Smooth muscle cell (in vitro differentiated cells): ENCODE data around the gene GALNT8. TPM values are rescaled to one million over a fixed set of nuclear protein-coding genes. Genes with fewer than 3 reads are reported as not detected.

Source experiments
- DNase-seq: peaks from one replicate; lab custom pipeline; 2025; ENCODE audit not compliant: unreplicated experiment; lab: John Stamatoyannopoulos, UW
- H2AFZ ChIP-seq: fragments of 200-600 bp; sonication (generic); 2 replicates; pipeline ENCODE4 v1.6.0; 2016; ENCODE audit warnings: antibody characterized with exemption, low read depth, mild to moderate bottlenecking
- H3F3A ChIP-seq: fragments of 200-600 bp; sonication (generic); 2 replicates; pipeline ENCODE4 v1.6.0; 2017; ENCODE audit warnings: antibody characterized with exemption, low read depth
- H3K27ac ChIP-seq: fragments of 200-600 bp; sonication (generic); 2 replicates; pipeline ENCODE4 v1.5.1; 2016; ENCODE audit warnings: low read depth, mild to moderate bottlenecking
- H3K27me3 ChIP-seq: fragments of 200-600 bp; sonication (generic); 2 replicates; pipeline ENCODE4 v1.6.1; 2016; ENCODE audit warnings: low read depth, mild to moderate bottlenecking
- H3K36me3 ChIP-seq: fragments of 200-600 bp; sonication (generic); 2 replicates; pipeline ENCODE4 v1.5.1; 2016; ENCODE audit warnings: low read depth
- H3K4me1 ChIP-seq: fragments of 200-600 bp; sonication (generic); 2 replicates; pipeline ENCODE4 v1.5.1; 2016; ENCODE audit warnings: low read depth
- H3K4me2 ChIP-seq: fragments of 200-600 bp; sonication (generic); 2 replicates; pipeline ENCODE4 v1.6.0; 2016; ENCODE audit warnings: mild to moderate bottlenecking
- H3K4me3 ChIP-seq: fragments of 200-600 bp; sonication (generic); 2 replicates; pipeline ENCODE4 v1.5.1; 2016; ENCODE audit warnings: mild to moderate bottlenecking
- H3K79me2 ChIP-seq: fragments of 200-600 bp; sonication (generic); 2 replicates; pipeline ENCODE4 v1.6.0; 2016; ENCODE audit warnings: low read depth, mild to moderate bottlenecking
- H3K9ac ChIP-seq: fragments of 200-600 bp; sonication (generic); 2 replicates; pipeline ENCODE4 v1.6.0; 2016; ENCODE audit warnings: low read depth
- H3K9me3 ChIP-seq: fragments of 200-600 bp; sonication (generic); replicated peaks from 2 replicates; pipeline ENCODE4 v1.5.1; 2016; ENCODE audit warnings: low read depth
- H4K20me1 ChIP-seq: fragments of 200-600 bp; sonication (generic); 2 replicates; pipeline ENCODE4 v1.6.0; 2016; ENCODE audit warnings: low read depth
- CTCF ChIP-seq: fragments of 200-600 bp; sonication (generic); IDR thresholded peaks from 2 replicates; pipeline ENCODE4 v1.5.1; 2017; ENCODE audit warnings: borderline replicate concordance, mild to moderate bottlenecking, antibody characterized with exemption; ENCODE audit not compliant: insufficient read depth, poor library complexity, severe bottlenecking
- WGBS: methylation state at CpG from one replicate; pipeline ENCODE4 v1.1.7; 2016; ENCODE audit warnings: low lambda C conversion rate; 5-methylcytosine and 5-hydroxymethylcytosine counted together
- polyA plus RNA-seq: library from polyadenylated mRNA; unstranded; fragments of >200 nt; fragmentation: Nextera tagmentation; extraction: Ambion mirVana; gene quantifications from 2 replicates; pipeline ENCODE4 v1.2.1, GENCODE V29; 2016
- total RNA-seq: library from RNA; depleted of rRNA; stranded (reverse); fragments of >200 nt; gene quantifications from 2 replicates; pipeline ENCODE4 v1.2.3, GENCODE V29; 2014

The GALNT8 gene
- total and polyA plus RNA-seq, 2 experiments from 2014 or later, result 2.7 to 4.1 TPM

GRCh38 chr12:4703676-4704075 is 16.5 kb upstream of the GALNT8 start:
- no peak for TF ChIP-seq CTCF
- no peaks in the 10 kb centered on the region for H3K27me3 ChIP-seq
- no peaks in the 10 kb centered on the region for H3K79me2 ChIP-seq
- no peak for DNase-seq
- H3K27ac ChIP-seq, result no peak overlapping the region
- 96% methylated on average over 5 of the region's 5 CpGs for WGBS
- H3K4me3 ChIP-seq, result no peak overlapping the region
- no peaks in the 10 kb centered on the region for H4K20me1 ChIP-seq
- no peaks in the 10 kb centered on the region for H3F3A ChIP-seq
- no peaks in the 10 kb centered on the region for H3K9me3 ChIP-seq
- H2AFZ ChIP-seq, result no peak overlapping the region
- no peak overlapping the region for H3K9ac ChIP-seq
- H3K4me2 ChIP-seq, result no peak overlapping the region
- peaks cover 12% of the 10 kb centered on the region for H3K4me1 ChIP-seq
- no peaks in the 10 kb centered on the region for H3K36me3 ChIP-seq

DNA sequence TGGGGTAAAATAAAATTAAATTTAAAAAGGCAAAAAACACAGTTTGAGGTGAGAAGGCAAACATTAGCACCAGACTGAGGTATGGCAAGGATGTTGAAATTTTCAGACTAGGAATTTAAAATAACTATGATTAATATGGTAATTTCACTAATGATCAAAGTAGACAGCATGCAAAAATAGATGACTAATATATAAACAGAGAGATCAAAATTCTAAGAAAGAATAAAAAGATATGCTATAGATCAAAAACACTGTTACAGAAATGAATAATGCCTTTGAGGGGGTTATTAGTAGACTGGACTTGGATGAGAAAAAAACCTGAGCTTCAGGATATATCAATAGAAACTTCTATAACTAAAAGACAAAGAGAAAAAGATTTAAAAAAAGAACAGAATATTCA is 14.4 kb upstream of the GALNT8 start:
- Histone ChIP-seq H3K79me2 (no peaks in the 10 kb centered on the region), H3F3A (no peaks in the 10 kb centered on the region), H4K20me1 (no peaks in the 10 kb centered on the region), H3K36me3 (no peaks in the 10 kb centered on the region), H3K4me3 (no peak overlapping the region), H3K4me1 (peaks cover 2% of the 10 kb centered on the region), H3K27me3 (no peaks in the 10 kb centered on the region), H3K9ac (no peak overlapping the region), H3K4me2 (no peak overlapping the region), H3K27ac (no peak overlapping the region), H2AFZ (no peak overlapping the region), H3K9me3 (no peaks in the 10 kb centered on the region)
- TF ChIP-seq CTCF, result no peak
- no peak for DNase-seq

GRCh38 chr12:4707306-4707705 is 12.9 kb upstream of the GALNT8 start:
- H3F3A ChIP-seq, result no peaks in the 10 kb centered on the region
- no peaks in the 10 kb centered on the region for H3K4me1 ChIP-seq
- H3K9me3 ChIP-seq, result no peaks in the 10 kb centered on the region
- H3K36me3 ChIP-seq, result no peaks in the 10 kb centered on the region
- H3K27ac ChIP-seq, result no peak overlapping the region
- DNase-seq, result no peak
- no peak overlapping the region for H3K4me2 ChIP-seq
- no peak overlapping the region for H3K4me3 ChIP-seq
- no peaks in the 10 kb centered on the region for H4K20me1 ChIP-seq
- no peaks in the 10 kb centered on the region for H3K27me3 ChIP-seq
- no peak for TF ChIP-seq CTCF
- no peak overlapping the region for H3K9ac ChIP-seq
- H3K79me2 ChIP-seq, result no peaks in the 10 kb centered on the region
- no peak overlapping the region for H2AFZ ChIP-seq
- 94% methylated on average over 2 of the region's 2 CpGs for WGBS

DNA sequence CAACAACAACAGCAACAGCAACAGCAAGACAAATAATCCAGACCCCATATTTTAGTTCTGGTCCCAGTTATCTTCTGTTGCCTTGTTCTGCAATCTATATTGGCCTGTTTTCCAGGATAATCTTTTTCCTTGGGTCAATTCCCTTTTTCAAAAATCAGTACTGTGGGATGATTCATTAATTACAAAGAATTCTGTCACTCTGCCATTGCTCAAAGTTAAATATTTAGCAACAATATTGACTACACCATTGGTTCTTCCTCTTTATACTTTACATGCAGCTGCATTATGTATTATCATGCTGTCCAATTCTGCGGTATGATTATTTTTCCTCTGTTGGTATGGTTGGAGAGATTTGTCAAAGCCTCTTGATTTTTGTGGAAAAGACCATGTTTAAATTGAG is 10.1 kb upstream of the GALNT8 start:
- 97% methylated on average over 1 of the region's 1 CpG for whole genome bisulfite sequencing
- Histone ChIP-seq H4K20me1 (no peaks in the 10 kb centered on the region), H2AFZ (no peak overlapping the region), H3F3A (no peaks in the 10 kb centered on the region), H3K4me1 (no peaks in the 10 kb centered on the region), H3K27ac (no peak overlapping the region), H3K4me3 (no peak overlapping the region), H3K27me3 (no peaks in the 10 kb centered on the region), H3K4me2 (no peak overlapping the region), H3K36me3 (no peaks in the 10 kb centered on the region), H3K9me3 (no peaks in the 10 kb centered on the region), H3K79me2 (no peaks in the 10 kb centered on the region), H3K9ac (no peak overlapping the region)
- no peak for TF ChIP-seq CTCF
- no peak for DNase-seq
